GM11168 (cell line): Measurements from ENCODE around the gene SMIM45.

Experiments
- in situ Hi-C: fragments of 300-500 bp; cut with MboI; formaldehyde crosslinking; loops from one replicate; pipeline ENCODE4 v1.12.0; 2022; ENCODE audit warnings: low sequenced_read_pairs; ENCODE audit not compliant: unreplicated experiment

Gene SMIM45

DNA sequence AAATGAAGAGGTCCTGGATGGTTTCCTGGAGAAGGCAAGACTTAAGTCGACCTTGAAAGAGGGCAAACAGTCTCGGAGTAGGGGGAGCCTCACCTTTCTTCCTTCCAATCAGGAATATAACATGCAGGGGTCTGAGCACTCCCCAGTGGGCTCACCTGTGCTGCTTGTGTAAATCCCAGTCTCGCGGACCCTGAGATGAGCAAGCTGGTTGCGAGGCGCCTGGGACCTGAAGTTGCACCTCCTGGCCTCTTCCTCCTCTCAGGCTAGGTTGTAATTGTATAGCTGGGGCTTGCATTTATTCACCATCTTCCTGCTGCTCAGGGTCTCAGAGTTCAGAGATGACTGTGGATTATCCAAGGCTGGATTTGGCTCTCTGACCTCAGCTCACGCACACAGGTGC lies 39.2 kb downstream of the SMIM45 start:
- in situ Hi-C loops, result no loop called here

DNA sequence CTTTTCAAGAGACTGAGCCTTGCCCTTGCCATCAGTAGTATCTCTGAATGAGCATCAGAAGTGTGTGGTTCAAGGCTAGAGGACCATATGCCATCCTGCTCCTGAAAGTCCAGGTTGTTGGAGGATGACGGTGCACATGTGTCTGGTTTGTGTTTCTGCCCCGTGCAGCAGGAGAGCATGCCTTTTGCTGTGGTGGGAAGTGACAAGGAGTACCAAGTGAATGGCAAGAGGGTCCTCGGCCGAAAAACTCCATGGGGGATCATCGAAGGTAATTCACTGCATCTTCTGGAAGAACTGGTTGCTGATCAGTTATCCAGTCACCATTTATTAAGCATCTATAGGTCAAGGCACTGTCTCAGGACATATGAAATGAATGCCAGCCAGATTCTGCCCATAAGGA lies 40.5 kb downstream of the SMIM45 start:
- in situ Hi-C loops, result no loop called here

DNA sequence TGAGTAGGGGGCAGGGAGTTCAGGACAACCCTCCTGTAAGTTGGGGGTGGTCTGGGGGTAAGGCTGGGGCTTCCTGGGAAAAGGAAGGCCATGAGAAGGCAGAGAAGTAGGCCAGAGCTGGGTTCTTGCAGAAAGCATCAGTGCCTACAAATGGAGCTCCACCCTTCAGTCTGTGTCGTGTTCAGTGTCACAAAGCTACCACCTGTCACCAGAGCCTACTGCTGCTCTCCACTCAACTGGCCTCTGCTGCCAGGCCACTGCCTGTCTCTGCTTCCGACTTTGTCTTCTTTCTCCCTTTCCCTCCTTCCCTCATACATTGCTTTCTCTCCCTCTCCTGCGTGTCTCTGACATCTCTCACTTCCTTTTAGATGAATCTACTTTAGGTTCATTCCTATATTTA lies 43.3 kb downstream of the SMIM45 start:
- in situ Hi-C loops, result no loop called here

DNA sequence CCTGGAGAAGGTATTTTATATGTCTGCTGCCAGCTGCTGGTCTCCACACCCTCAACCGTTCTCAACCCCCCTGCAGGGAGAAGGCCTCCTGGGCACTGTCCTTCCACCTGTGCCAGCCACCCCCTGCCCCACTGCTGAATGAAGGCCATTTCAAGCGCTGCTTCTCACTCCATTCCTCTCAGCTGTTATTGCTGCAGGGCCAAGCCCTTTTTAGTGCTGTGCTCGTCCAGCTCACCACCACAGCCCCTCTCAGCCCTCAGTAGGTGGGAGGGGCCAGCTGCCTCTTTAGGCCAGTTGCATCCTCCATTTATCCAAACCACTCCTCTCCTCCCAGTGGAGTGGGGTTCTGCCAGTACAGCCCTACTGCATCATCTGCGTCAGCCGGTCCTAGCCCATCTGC lies 44.9 kb downstream of the SMIM45 start:
- in situ Hi-C loops, result no loop called here

DNA sequence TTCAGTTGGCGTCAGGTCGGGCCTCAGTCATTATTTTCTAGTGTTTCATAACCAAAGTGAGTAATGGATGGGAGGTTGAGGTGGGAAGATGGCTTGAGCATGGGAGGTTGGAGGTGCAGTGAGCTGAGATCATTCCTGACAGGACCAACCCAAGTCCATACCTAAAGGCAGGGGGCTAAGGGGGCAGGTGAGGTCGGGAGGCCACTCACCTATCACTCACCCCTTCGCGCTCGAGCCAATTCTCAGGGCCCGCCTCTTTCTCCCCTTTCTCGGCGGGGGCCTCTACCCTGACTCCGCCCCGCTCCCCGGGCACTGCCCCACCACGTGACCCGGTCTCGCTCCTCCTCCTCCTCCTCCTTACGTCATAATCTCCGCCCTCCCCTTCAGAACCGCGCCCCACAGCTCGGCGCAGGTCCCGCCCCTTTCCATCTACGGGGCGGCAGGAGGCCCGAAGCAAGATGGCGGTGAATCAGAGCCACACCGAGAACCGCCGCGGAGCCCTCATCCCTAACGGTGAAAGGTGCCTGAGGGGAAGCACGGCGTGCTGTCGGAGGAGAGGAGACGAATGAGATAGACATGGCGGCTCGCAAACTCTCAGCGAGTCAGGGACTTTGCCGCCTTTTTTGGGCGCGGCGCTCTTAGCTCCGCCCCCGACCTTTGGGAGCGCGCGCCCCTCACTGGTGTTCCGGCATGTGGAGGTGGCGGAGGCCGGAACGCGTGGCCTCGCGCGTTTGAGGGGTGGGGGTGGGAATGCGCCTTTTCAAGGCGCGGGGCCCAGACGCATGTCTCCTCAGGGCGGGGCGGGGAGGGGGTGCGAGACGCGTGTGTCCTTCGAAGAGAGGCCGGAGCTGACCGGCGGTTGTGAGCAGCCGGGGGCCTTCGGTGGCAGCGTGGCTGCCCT lies 46.7 kb downstream of the SMIM45 start, which contains the start of gene WBP2NL:
TSS of gene WBP2NL (plus strand) at position 428 of the 901 bp plus-strand sequence. CDS start at position 459, 31 bp downstream.
- in situ Hi-C loops, result no loop called here

DNA sequence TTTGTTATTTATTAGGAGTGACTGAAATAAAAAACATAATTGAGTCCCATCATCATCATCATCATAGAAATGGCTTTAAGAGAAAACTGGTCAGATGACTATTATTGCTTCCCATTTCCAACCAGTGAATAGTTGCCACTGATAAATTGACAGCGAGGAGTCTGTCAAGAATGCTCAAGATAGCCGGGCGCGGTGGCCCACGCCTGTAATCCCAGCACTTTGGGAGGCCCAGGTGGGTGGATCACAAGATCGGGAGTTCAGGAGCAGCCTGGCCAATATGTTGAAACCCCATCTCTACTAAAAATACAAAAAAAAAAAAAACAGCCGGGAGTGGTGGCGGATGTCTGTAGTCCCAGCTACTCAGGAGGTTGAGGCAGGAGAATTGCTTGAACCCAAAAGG lies 48.5 kb downstream of the SMIM45 start:
- in situ Hi-C loops, result loop anchor here (10.0 kb wide), 1 partner anchor 74 kb away; the partner anchor contains the start of genes NAGA, PHETA2 and SMDT1

- in situ Hi-C loops, result loop anchor here (10.0 kb wide), 1 partner anchor 74 kb away; the partner anchor contains the start of genes NAGA, PHETA2 and SMDT1
Observed at GRCh38 chr22:42001121-42001520, 49.2 kb downstream of the SMIM45 start.

GRCh38 chr22:42001706-42002105 lies 49.8 kb downstream of the SMIM45 start:
- in situ Hi-C loops, result loop anchor here (10.0 kb wide), 1 partner anchor 73 kb away; the partner anchor contains the start of genes NAGA, PHETA2 and SMDT1

- in situ Hi-C loops, result loop anchor here (10.0 kb wide), 1 partner anchor 67 kb away; the partner anchor contains the start of genes NAGA, PHETA2 and SMDT1
Observed at GRCh38 chr22:42007922-42008321, 56.0 kb downstream of the SMIM45 start.
